ENCODE results near the gene FOXP1.

Gene FOXP1

GRCh38 chr3:71055257-71056001 is 528.1 kb downstream of the FOXP1 start:
- in situ Hi-C loops (cut with HindIII; ENCODE audit: low sequenced_read_pairs) = no loop called here

GRCh38 chr3:71054312-71054711 is 529.2 kb downstream of the FOXP1 start:
- in situ Hi-C loops (cut with HindIII; ENCODE audit: low sequenced_read_pairs) = no loop called here

GRCh38 chr3:71053495-71053894 is 530.0 kb downstream of the FOXP1 start:
- in situ Hi-C loops (cut with HindIII; ENCODE audit: low sequenced_read_pairs) = no loop called here

- in situ Hi-C loops (cut with HindIII; ENCODE audit: low sequenced_read_pairs) = no loop called here
Measured at GRCh38 chr3:71052716-71053115, 530.8 kb downstream of the FOXP1 start.

GRCh38 chr3:71051893-71052687 is 531.4 kb downstream of the FOXP1 start:
- in situ Hi-C loops (cut with HindIII; ENCODE audit: low sequenced_read_pairs) = no loop called here

- in situ Hi-C loops (cut with HindIII; ENCODE audit: low sequenced_read_pairs) = no loop called here
Measured at GRCh38 chr3:71051259-71051595, 532.3 kb downstream of the FOXP1 start.

- in situ Hi-C loops (cut with HindIII; ENCODE audit: low sequenced_read_pairs) = no loop called here
Measured at GRCh38 chr3:71050538-71051258, 532.8 kb downstream of the FOXP1 start.

GRCh38 chr3:71050166-71050537 is 533.4 kb downstream of the FOXP1 start:
- in situ Hi-C loops (cut with HindIII; ENCODE audit: low sequenced_read_pairs) = no loop called here

GRCh38 chr3:71048948-71049347 is 534.6 kb downstream of the FOXP1 start:
- in situ Hi-C loops (cut with HindIII; ENCODE audit: low sequenced_read_pairs) = no loop called here

- in situ Hi-C loops (cut with HindIII; ENCODE audit: low sequenced_read_pairs) = no loop called here
Measured at GRCh38 chr3:71047616-71048531, 535.7 kb downstream of the FOXP1 start.

GRCh38 chr3:71046791-71047190 is 536.7 kb downstream of the FOXP1 start:
- in situ Hi-C loops (cut with HindIII; ENCODE audit: low sequenced_read_pairs) = no loop called here

- in situ Hi-C loops (cut with HindIII; ENCODE audit: low sequenced_read_pairs) = no loop called here
Measured at GRCh38 chr3:71045917-71046282, 537.6 kb downstream of the FOXP1 start.

GRCh38 chr3:71045212-71045916 is 538.2 kb downstream of the FOXP1 start:
- in situ Hi-C loops (cut with HindIII; ENCODE audit: low sequenced_read_pairs) = no loop called here

GRCh38 chr3:71042759-71043158 is 540.8 kb downstream of the FOXP1 start:
- in situ Hi-C loops (cut with HindIII; ENCODE audit: low sequenced_read_pairs) = no loop called here

GRCh38 chr3:71041371-71041770 is 542.2 kb downstream of the FOXP1 start:
- in situ Hi-C loops (cut with HindIII; ENCODE audit: low sequenced_read_pairs) = no loop called here

- in situ Hi-C loops (cut with HindIII; ENCODE audit: low sequenced_read_pairs) = no loop called here
Measured at GRCh38 chr3:71039332-71039731, 544.2 kb downstream of the FOXP1 start.

GRCh38 chr3:71037775-71038174 is 545.8 kb downstream of the FOXP1 start:
- in situ Hi-C loops (cut with HindIII; ENCODE audit: low sequenced_read_pairs) = no loop called here

GRCh38 chr3:71035886-71036285 is 547.6 kb downstream of the FOXP1 start:
- in situ Hi-C loops (cut with HindIII; ENCODE audit: low sequenced_read_pairs) = no loop called here

- in situ Hi-C loops (cut with HindIII; ENCODE audit: low sequenced_read_pairs) = no loop called here
Measured at GRCh38 chr3:71035314-71035713, 548.2 kb downstream of the FOXP1 start.

- in situ Hi-C loops (cut with HindIII; ENCODE audit: low sequenced_read_pairs) = no loop called here
Measured at GRCh38 chr3:71033681-71034220, 549.8 kb downstream of the FOXP1 start.
